Measurements from ENCODE around the gene SEC23IP. TPM values are rescaled to one million over a fixed set of nuclear protein-coding genes. Genes with fewer than 3 reads are reported as not detected.

The SEC23IP gene
- polyA plus RNA-seq, 1 donor (not counting 4 experiments of a cell fraction or from before 2014, with no cell fraction given) = 36.9 TPM

GRCh38 chr10:119970963-119971362, 78.4 kb downstream of the SEC23IP start:
- no peak for FAIRE-seq
- Histone ChIP-seq H3K9me3 (ENCODE audit: control insufficient read depth, low read depth, low read length) (no peaks in the 10 kb centered on the region), H3K4me1 (ENCODE audit: control insufficient read depth, extremely low read depth, insufficient read depth, low read length) (no peaks in the 10 kb centered on the region), H3K27ac (ENCODE audit: control insufficient read depth, insufficient read depth, low read length) (no peak overlapping the region), H4K20me1 (ENCODE audit: control insufficient read depth, extremely low read depth, insufficient read depth, low read length) (no peaks in the 10 kb centered on the region), H3K9me1 (ENCODE audit: control insufficient read depth, extremely low read depth, insufficient read depth, low read length) (no peaks in the 10 kb centered on the region), H3K9ac (ENCODE audit: control insufficient read depth, extremely low read depth, insufficient read depth, low read length) (no peak overlapping the region), H3K4me3 (ENCODE audit: control insufficient read depth in 2 of 3, extremely low read depth in 1 of 3, insufficient read depth in 2 of 3, low read depth in 1 of 3, low read length in 3 of 3) (no peak overlapping the region), H3K79me2 (ENCODE audit: control insufficient read depth, insufficient read depth, low read length) (no peaks in the 10 kb centered on the region), H3K36me3 (ENCODE audit: control insufficient read depth in 2 of 2, extremely low read depth in 1 of 2, insufficient read depth in 2 of 2, low read length in 2 of 2) (no peaks in the 10 kb centered on the region), H3K27me3 (ENCODE audit: control insufficient read depth, extremely low read depth, insufficient read depth, low read length) (no peaks in the 10 kb centered on the region), H3K4me2 (ENCODE audit: control insufficient read depth, extremely low read depth, insufficient read depth, low read depth, low read length) (no peak overlapping the region), H2AFZ (ENCODE audit: control insufficient read depth, low read length) (no peak overlapping the region)
- dilution Hi-C loops (cut with MboI; ENCODE audit: extremely low pct_ligation_motif_present, low sequenced_read_pairs) = no loop called here
- DNase-seq (ENCODE audit: low read depth, low spot score) = no peak
- TF ChIP-seq EZH2 (IDR thresholded peaks at IDR 0.05; ENCODE audit: low read length) (no peak), CTCF (optimal IDR thresholded peaks at IDR 0.05 in 1 of 3, IDR thresholded peaks at IDR 0.05 in 1 of 3, conservative IDR thresholded peaks at IDR 0.05 in 1 of 3; ENCODE audit: extremely low read depth in 1 of 3, insufficient read depth in 2 of 3, low read length in 3 of 3) (no peak)

- dilution Hi-C loops (cut with MboI; ENCODE audit: extremely low pct_ligation_motif_present, low sequenced_read_pairs) = no loop called here
- H3K36me3 ChIP-seq (ENCODE audit: control insufficient read depth in 2 of 2, extremely low read depth in 1 of 2, insufficient read depth in 2 of 2, low read length in 2 of 2) = no peaks in the 10 kb centered on the region
- H3K4me2 ChIP-seq (ENCODE audit: control insufficient read depth, extremely low read depth, insufficient read depth, low read depth, low read length) = no peak overlapping the region
- no peak overlapping the region for H2AFZ ChIP-seq (ENCODE audit: control insufficient read depth, low read length)
- no peaks in the 10 kb centered on the region for H3K9me3 ChIP-seq (ENCODE audit: control insufficient read depth, low read depth, low read length)
- no peak overlapping the region for H3K9ac ChIP-seq (ENCODE audit: control insufficient read depth, extremely low read depth, insufficient read depth, low read length)
- no peak overlapping the region for H3K4me3 ChIP-seq (ENCODE audit: control insufficient read depth in 2 of 3, extremely low read depth in 1 of 3, insufficient read depth in 2 of 3, low read depth in 1 of 3, low read length in 3 of 3)
- no peaks in the 10 kb centered on the region for H4K20me1 ChIP-seq (ENCODE audit: control insufficient read depth, extremely low read depth, insufficient read depth, low read length)
- no peak for FAIRE-seq
- H3K27ac ChIP-seq (ENCODE audit: control insufficient read depth, insufficient read depth, low read length) = no peak overlapping the region
- TF ChIP-seq CTCF (optimal IDR thresholded peaks at IDR 0.05 in 1 of 3, IDR thresholded peaks at IDR 0.05 in 1 of 3, conservative IDR thresholded peaks at IDR 0.05 in 1 of 3; ENCODE audit: extremely low read depth in 1 of 3, insufficient read depth in 2 of 3, low read length in 3 of 3) (no peak), EZH2 (IDR thresholded peaks at IDR 0.05; ENCODE audit: low read length) (no peak)
- H3K4me1 ChIP-seq (ENCODE audit: control insufficient read depth, extremely low read depth, insufficient read depth, low read length) = no peaks in the 10 kb centered on the region
- no peaks in the 10 kb centered on the region for H3K79me2 ChIP-seq (ENCODE audit: control insufficient read depth, insufficient read depth, low read length)
- H3K27me3 ChIP-seq (ENCODE audit: control insufficient read depth, extremely low read depth, insufficient read depth, low read length) = no peaks in the 10 kb centered on the region
- DNase-seq (ENCODE audit: low read depth, low spot score) = no peak
- H3K9me1 ChIP-seq (ENCODE audit: control insufficient read depth, extremely low read depth, insufficient read depth, low read length) = no peaks in the 10 kb centered on the region
Measured at GRCh38 chr10:119973281-119973680, 80.8 kb downstream of the SEC23IP start.

All from keratinocyte (primary cell).